WERI-Rb-1 (cell line): ENCODE results near the gene INPPL1.

Experiments
- DNase-seq: peaks from one replicate; pipeline ENCODE4 v3.0.0-alpha.2; 2020
- H3K27ac ChIP-seq: fragments of 250-450 bp; sonication (Bioruptor Pico); 2 replicates; pipeline ENCODE4 v1.5.1; 2020; ENCODE audit warnings: mild to moderate bottlenecking, moderate library complexity
- H3K27me3 ChIP-seq: fragments of 250-450 bp; sonication (Bioruptor Pico); 2 replicates; pipeline ENCODE4 v1.5.1; 2021; ENCODE audit warnings: mild to moderate bottlenecking, low read depth, moderate library complexity; ENCODE audit not compliant: insufficient read depth, severe bottlenecking
- H3K36me3 ChIP-seq: fragments of 250-450 bp; sonication (Bioruptor Pico); 2 replicates; pipeline ENCODE4 v1.5.1; 2020; ENCODE audit warnings: mild to moderate bottlenecking, moderate library complexity
- H3K4me3 ChIP-seq: 2 replicates; pipeline ENCODE4 v1.5.1; 2011; ENCODE audit warnings: low read depth, mild to moderate bottlenecking, control low read depth, low read length
- H3K9me3 ChIP-seq: fragments of 250-450 bp; sonication (Bioruptor Pico); 2 replicates; pipeline ENCODE4 v1.5.1; 2021; ENCODE audit warnings: mild to moderate bottlenecking, moderate library complexity; ENCODE audit not compliant: severe bottlenecking
- TF ChIP-seq, protein P1 (sequence below): IDR thresholded peaks from 2 replicates; pipeline ENCODE4 v1.5.1; 2011; ENCODE audit warnings: low read depth, mild to moderate bottlenecking, control low read depth, inconsistent platforms, low read length

The INPPL1 gene

DNA sequence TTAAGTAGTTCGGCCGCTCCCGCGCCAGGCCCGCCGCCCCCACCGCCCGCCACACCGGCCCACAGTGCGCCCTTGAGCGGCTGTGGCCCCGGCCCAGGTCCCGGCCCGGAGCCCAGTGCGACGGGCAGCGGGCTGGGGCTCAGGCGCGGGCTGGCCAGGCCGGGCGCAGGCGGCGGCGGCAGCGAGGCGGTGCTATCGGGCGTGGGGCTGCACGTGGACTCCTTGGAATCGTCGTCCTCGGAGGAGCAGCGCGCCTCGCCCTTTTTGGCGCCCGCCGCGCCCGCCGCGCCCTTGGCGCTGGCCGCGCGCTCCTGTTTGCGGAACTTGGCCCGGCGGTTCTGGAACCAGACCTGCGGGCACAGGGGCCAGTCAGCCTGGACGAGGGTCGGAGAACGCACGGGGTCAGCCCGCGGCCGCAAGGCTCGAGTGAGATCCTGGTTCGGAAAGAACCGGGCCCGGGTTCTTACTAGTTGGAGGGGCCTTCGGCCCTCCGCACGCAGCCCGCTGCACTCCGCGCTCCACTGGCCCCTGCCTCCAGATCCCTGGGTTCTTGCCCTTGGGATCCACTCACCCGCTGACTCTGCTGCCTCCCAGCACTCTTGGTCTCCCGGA, 15.4 kb downstream of the INPPL1 start:
- no peaks in the 10 kb centered on the region for H3K27me3 ChIP-seq
- H3K36me3 ChIP-seq, result peaks cover 41% of the 10 kb centered on the region
- no peak overlapping the region for H3K4me3 ChIP-seq
- no peak overlapping the region for H3K27ac ChIP-seq
- TF ChIP-seq, protein P1, sequence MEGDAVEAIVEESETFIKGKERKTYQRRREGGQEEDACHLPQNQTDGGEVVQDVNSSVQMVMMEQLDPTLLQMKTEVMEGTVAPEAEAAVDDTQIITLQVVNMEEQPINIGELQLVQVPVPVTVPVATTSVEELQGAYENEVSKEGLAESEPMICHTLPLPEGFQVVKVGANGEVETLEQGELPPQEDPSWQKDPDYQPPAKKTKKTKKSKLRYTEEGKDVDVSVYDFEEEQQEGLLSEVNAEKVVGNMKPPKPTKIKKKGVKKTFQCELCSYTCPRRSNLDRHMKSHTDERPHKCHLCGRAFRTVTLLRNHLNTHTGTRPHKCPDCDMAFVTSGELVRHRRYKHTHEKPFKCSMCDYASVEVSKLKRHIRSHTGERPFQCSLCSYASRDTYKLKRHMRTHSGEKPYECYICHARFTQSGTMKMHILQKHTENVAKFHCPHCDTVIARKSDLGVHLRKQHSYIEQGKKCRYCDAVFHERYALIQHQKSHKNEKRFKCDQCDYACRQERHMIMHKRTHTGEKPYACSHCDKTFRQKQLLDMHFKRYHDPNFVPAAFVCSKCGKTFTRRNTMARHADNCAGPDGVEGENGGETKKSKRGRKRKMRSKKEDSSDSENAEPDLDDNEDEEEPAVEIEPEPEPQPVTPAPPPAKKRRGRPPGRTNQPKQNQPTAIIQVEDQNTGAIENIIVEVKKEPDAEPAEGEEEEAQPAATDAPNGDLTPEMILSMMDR, result no peak
- DNase-seq, result no peak
- peaks cover 2% of the 10 kb centered on the region for H3K9me3 ChIP-seq

DNA sequence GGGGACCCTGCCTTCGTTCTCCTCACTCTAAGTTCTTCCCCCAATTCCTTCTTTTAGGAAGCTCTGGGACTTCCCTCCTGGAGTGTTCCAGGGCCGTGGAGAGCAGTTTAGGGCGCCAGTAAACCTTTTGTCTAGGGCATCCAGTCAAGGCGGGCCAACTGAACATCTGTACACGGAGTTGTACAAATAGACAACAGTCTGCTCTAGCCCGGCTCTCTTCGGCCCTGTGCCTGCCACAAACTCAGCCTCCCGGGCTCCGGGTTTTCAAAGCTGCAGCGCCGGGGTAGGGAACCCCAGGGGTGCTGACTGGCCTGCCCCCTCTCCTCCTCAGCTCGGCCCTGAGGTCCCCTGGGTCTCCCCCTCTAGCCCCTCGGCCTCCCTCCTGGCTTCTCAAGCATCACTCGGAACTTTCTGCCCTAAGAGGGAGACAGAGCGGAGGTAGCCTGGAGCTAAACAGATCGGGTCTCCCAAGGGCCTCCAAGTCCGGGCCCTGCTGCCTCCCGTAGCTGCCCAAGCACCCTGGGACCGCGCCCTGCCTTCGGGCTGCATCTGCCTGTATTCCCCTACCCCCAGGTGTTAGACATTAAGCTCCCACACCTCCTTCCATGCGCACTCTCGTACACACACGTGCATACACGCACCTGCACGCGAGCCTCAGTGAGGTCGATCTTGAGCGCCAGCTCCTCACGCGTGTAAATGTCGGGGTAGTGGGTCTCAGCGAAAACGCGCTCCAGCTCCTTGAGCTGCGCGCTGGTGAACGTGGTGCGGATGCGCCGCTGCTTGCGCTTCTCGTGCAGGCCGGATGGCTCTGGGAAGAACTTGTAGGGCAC, 16.1 kb downstream of the INPPL1 start:
- Histone ChIP-seq H3K9me3 (peaks cover 2% of the 10 kb centered on the region), H3K27ac (no peak overlapping the region), H3K27me3 (no peaks in the 10 kb centered on the region), H3K36me3 (peaks cover 34% of the 10 kb centered on the region), H3K4me3 (no peak overlapping the region)
- no peak for DNase-seq
- TF ChIP-seq, protein P1, result no peak

DNA sequence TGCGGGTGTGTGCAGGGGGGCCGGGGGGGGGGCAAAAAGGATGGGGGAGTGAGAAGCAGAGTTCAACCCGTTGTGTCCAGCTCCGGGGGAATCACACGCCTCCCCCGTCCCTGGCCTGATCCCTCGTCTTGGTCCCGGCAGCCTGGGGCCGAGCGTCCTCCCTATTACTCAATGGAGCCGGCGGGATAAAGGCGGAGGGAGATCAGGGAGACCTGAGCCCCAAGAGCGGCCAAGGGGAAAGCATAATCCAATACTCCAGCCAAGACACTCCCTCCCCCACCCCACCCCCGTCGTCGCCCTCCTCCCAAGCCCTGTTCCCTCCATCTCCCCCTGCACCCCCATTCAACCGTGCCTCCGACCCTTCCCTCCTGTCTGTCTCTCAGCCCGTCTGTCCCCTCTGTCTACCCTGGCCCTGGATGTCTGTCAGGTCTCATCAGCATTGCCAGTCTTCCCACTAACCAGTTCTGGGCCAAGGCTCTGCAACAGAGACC, 16.8 kb downstream of the INPPL1 start:
- peaks cover 2% of the 10 kb centered on the region for H3K9me3 ChIP-seq
- no peak for DNase-seq

DNA sequence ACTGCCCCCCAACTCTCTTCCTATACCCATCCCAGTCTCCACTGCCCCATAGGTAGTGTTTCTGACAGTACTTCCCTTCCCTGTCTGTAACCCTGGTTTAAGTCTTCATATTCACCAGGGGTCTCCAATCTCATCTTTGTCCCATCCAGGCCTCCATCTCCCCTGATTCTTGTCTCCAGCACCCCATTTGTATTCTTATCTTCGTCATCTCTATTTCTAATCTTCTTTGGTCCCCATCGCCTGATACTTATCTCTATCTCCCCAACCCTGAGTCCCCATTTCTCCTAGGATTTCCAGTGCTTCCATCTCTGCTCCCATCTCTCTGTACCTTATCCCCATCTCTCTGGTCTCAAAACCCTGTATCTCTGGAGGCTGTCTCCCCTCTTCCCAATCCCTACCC, 17.6 kb downstream of the INPPL1 start:
- TF ChIP-seq, protein P1, result no peak
- H3K36me3 ChIP-seq, result peaks cover 21% of the 10 kb centered on the region
- H3K27me3 ChIP-seq, result no peaks in the 10 kb centered on the region
- H3K27ac ChIP-seq, result no peak overlapping the region
- no peak for DNase-seq
- H3K9me3 ChIP-seq, result peaks cover 2% of the 10 kb centered on the region
- no peak overlapping the region for H3K4me3 ChIP-seq

More for the DNA sequence above, 16.8 kb downstream of the INPPL1 start:
- Histone ChIP-seq H3K4me3 (no peak overlapping the region), H3K36me3 (peaks cover 29% of the 10 kb centered on the region), H3K27me3 (no peaks in the 10 kb centered on the region), H3K27ac (no peak overlapping the region)
- TF ChIP-seq, protein P1, result no peak

DNA sequence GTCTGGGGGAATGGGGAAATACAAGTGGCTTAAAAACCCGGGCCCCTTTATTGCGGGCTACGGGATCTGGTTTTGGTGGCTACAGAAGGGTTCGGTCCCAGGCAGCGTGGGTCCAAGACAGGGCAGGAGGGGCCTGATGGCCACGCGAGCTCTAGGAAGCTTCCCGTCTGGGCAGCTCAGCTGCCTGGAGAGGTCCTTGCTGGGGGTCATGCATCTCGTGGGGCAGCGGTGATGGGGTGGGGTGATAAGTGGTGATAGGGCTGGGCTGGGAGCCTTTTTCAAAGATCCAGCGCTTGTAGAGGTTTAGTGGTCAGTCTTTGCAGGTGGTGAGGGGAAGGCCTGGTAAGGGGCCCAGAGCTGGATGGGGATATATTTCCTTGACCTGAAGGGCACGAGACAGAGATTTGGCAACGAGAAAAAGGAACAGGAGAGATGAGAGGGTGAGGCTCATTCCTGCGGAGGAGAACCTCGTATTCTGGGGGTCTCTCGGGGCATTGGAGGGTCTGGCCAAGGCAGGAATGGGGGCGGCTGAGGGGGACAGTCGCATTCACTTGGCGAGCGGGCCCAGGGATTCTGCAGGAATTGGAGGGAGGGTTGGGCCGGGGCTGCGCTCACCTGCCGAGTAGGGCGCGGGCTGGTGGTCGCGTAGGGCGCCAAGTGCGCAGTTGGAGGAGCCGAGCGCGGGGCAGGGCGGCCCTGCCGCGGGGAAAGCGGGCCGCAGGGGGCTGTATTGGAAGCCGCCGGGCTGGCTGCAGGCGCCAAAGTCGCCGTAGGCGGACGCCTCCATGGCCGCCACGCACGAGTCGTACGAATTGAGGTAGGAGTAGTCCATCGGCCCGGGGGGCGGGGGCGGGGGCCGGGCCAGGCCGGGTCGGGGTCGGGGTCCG, 18.8 kb downstream of the INPPL1 start:
- Histone ChIP-seq H3K27me3 (no peaks in the 10 kb centered on the region), H3K36me3 (peaks cover 8% of the 10 kb centered on the region), H3K4me3 (no peak overlapping the region), H3K27ac (no peak overlapping the region), H3K9me3 (peaks cover 2% of the 10 kb centered on the region)
- no peak for DNase-seq
- TF ChIP-seq, protein P1, result no peak
